NCI-H2029 (cell line): ENCODE data around the gene RARA.
"Not testable (repeated sequence)": the region's sequence is repeated elsewhere in the genome, so short reads cannot be mapped to it uniquely, and the experiment has no call there.

ENCODE experiments used
- DNase-seq: peaks from one replicate; lab custom pipeline; 2025; lab: John Stamatoyannopoulos, UW

Gene RARA

DNA sequence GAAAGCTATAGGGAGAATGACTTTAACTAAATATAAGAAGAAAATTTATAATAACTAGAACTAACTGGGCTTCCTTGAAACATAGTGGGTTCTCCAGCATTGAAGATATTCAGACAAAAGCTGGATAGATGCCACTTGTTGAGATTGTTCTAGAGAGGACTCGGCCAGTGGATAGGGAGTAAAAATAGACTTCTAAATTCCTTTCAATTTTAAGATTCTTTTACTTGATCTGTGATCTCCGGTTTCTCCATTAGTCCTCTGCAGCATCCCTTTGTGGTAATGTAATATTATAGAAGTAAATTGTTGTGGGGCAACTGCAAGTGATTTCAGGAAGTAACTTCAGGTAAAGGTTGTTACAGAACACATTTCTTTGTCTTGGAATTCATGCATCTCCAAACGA is 10.3 kb upstream of the RARA start:
- no peak for DNase-seq

DNA sequence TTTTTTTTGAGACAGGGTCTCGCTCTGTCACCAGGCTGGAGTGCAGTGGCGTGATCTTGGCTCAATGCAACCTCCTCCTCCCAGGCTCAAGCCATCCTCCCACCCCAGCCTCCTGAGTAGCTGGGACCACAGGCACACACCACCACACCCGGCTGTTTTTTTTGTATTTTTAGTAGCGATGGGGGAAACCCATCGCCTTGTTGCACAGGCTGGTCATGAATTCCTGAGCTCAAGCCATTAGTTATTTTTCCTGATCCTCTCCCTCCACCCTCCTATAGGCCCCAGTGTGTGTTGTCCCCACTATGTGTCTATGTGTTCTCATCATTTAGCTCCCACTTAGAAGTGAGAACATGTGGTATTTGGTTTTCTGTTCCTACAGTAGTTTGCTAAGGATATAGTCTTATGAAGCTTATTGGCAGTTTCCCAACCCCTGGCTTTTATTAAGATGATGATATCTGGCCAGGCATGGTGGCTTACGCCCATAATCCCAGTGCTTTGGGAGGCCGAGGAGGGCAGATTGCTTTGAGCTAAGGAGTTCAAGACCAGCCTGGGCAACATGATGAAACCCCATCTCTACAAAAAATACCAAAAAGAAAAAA is 9.7 kb upstream of the RARA start:
- not testable (repeated sequence) for DNase-seq

DNA sequence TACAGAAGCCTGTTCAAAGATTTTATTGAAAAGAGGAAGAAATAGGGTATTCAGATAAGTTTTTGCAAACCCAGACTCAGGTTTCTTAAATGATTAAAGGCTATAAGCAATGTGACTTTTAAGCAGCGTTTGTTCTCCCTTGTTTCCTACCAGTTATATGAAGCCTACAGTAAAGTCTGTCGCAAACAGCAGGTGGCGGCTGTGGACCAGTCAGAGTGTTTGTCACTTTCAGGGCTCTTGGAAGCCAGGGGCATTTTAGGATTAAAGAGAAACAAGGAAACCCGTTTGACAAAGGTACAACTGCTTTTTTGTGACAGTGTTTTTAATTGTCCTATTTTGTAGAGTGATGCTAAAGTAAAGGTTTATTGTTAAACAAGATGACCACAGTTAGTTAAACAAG is 7.7 kb upstream of the RARA start:
- no peak for DNase-seq

DNA sequence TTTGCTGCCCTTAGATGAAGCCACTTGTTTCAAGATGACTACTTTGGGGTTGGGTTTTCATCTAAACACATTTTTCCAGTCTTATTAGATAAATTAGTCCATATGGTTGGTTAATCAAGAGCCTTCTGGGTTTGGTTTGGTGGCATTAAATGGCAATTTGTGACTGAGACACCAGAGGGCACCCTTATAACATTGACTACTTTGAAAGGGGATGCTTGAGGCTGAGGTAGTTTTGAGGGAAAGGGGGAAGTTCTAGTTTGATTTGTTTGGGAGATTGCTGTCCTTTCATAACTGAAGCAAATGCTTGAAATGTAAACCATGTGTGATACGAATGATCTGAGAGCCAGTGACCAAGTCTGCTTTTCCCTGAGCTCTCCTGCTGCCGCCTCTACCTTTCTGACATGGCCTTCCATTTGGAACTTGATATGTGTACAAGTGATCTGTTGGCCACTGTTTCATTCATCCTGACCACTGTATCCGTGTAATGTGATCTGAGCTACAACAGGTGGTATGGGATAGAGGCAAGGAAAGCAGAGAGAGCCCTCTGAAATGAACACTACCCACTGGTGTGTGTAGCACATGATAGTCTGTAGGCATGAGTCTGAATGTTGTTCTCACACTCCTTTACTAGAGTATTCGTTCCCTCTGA is 5.8 kb upstream of the RARA start:
- peak; percentile 81 for DNase-seq

DNA sequence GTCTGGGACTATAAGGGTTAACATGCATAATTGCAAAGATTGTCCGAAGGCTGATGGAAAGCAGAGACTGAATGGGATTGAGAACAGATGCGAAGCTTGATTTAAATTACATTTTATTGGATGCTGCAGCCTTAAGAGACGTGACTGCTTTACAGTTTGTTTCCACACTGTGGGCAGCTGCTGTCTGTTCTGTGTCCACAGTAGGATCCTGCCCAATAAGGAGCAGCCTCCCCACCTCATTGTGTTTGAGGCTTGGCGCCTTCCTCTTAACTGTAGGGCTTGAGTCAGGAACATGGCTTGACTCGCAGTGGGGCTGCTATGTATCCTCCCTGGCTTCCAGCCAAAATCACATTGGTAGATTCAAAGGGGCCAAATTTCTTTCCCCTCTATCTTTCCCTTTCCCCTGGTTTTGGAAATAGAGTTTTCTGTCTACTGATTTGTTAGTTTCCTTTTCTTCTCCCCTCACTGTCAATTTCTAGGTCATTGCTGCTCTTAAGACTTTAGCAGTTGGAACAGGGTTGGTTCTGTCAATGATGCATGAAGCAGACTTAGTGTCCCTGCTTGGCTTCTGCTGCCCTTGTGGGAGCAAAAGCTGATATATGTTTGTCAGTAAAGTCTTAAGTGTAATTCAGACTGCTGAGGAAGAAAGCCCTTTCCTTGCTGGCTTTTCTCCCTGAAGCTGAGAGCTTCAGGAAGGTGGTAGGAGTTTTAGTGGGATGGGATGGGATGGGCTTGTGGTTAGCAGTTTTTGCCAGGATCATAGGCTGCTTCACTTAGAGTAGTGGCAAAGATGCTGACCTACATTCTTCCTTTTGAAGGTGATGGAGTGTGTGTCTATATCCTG is 5.0 kb upstream of the RARA start:
- peak; percentile 85 for DNase-seq

DNA sequence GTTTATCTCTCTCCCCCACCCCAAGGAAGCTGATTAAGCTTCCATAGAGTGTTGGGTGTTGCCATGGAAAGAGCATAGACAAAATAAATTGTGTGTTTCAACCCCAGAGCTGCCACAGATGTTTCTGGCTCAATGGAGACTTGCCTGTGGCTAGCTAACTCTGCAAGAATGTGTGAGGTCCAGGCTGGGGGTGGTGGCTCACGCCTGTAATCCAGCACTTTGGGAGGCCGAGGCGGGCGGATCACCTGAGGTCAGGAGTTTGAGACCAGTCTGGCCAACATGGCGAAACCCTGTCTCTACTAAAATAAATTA is 4.5 kb upstream of the RARA start:
- not testable (repeated sequence) for DNase-seq

DNA sequence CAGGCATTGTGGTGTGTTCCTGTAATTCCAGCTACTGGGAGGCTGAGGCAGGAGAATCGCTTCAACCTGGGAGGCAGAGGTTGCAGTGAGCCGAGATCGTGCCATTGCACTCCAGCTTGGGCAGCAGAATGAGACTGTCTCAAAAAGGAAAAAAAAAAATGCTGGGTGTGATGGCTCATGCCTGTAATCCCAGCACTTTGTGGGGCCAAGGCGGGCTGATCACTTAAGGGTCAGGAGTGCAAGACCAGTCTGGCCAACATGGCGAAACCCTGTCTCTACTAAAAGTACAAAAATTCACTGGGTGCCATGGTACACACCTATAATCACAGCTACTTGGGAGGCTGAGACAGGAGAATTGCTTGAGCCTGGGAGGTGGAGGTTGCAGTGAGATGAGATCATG is 4.1 kb upstream of the RARA start:
- DNase-seq: not testable (repeated sequence)

DNA sequence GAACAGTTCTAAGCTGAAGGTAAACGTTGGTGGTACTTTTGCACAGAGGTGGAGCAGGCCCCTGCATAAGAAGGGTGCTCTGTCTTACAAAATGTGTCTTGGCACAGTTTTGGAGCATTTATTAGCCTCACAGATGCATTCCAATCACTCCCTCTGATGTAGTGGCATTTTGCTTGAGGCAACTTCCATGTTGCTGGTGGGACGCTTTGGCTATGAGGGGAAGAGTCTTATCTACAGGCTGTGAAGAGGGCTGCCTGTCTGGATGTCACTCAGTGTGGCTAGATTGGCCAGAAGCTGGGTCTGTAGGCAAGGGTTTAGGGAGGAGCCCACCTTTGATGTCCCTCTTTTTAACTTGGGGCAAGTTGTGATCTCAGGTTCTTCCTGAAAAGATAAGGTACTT is 2.6 kb upstream of the RARA start:
- no peak for DNase-seq

DNA sequence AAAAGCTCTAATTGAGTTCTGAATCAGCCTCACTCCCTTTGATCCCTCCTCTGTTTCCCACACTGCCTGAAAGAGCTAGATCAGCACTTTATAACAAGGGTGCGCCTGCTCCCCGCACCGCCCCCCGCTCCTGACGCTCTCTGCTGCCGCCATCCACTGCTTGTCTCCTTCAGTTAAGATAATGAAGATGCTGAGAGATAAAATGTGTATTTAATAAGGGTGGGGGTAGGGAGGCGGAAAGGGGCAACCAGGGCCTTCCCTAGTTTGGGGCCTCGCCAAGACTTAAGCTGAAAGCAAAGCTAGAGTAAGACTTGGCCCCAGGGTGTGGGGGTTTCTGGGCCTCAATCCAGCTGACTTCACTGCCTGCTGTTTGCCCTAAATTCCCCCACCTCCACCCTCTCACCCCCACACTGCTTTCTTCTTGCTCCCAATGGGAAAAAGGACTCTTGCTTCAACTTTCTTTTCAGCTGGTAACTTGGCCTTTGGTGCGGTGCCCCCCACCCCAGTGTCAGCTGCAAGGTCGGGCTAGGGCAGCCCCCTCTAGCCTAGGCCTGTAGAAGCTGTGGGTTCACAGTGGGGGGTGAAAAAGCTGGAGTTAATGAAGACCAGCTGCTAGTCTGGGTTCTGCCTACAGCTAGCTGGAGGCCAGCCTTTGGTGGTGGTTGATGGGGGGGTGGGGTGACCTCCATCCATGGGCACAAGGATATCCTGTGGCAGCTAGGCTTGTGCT is 1.8 kb upstream of the RARA start:
- no peak for DNase-seq

DNA sequence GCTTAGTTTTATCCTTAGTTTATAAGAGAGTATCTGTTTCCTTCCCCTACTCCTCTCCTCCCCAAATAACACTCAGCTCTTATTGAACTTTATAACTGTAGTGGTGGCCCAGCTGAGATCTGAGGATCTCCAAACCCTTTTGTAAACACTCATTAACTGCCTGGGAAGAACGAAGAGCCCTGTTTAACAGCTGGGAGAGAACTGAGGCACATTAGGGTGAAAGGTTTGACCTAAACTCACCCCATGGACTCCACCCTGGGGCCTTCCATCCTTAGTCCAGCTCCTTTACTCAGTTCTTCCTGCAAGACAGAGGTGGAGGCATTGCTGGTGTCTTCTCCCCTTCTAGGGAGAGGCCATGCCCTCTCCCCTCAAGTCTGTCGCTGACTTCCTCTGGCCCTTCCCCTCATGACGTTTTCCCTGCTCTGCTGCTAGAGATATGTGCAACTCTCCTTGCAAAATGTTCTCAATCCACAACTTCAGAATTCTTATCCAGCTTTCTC is 1.2 kb upstream of the RARA start:
- no peak for DNase-seq

DNA sequence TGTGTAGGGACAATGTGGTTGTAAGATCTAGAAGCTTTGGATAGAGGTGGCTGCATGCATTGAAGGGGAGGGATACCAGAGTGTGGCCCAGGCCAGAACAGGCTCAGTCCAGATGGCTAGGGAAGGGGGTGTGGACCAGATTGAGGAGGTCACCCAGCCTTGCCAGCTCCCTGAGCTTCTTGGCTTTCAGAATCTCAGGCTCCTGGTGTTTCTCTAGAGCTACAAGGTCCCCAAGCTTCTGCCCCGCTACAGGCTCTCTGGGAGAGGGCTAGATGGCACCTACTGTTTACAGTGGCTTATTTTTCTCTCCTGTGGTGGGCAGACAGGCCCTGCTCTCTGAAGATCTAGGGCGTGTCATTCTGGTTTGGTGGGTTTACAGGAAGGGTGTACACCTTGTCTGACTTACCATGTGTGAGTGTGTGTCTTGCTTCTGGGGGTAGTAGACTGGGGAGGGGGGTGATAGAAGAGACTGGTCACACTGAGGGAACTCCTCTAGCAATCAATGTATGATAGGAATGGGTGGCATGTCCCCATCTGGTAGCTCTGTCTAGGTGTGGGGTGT is 1.1 kb downstream of the RARA start:
- no peak for DNase-seq

DNA sequence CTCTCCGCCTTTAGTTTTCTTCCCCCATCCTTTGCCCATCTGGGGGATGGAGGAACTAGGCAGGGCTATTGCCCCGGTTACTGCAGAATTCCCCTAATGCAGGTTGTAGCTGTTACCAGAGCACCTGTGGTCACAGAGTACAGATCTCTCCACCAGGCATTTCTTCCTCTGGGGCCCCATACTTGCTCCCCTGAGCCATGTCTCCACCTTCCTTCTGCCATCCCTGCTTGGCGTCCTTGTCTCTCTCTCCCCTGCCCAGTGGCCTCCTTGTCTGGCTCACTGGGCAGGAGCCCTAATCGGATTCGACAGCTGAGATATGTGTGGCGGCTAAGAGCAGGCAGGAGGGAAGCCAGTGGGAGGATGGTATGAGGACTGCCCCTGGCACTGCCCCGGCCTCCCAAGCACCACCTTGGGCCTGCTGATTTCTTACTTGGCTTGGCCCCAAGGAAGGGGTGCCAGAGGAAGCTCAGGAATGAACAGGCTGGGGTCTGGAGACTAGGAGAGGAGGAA is 2.0 kb downstream of the RARA start:
- DNase-seq: no peak

DNA sequence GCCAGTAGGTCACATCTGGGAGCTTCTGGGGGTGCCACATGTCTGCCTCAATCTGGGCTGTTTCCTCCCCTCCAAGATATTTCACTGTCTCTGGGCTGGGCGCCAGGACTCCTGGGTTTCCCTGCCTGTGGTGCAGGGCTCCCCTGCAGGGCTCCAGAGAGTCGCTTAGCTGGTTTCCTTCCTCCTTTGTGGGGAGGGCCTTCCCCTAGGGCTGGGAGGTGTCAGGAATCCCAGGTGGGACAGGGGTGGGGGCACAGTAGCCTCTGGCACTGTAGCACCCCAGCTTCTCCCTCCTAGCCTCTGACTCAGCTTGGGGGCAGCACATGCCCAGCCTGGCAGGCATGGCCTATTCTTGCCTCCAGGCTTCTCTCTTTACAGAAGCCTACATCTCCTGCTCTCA is 2.6 kb downstream of the RARA start:
- peak; percentile 24 for DNase-seq

DNA sequence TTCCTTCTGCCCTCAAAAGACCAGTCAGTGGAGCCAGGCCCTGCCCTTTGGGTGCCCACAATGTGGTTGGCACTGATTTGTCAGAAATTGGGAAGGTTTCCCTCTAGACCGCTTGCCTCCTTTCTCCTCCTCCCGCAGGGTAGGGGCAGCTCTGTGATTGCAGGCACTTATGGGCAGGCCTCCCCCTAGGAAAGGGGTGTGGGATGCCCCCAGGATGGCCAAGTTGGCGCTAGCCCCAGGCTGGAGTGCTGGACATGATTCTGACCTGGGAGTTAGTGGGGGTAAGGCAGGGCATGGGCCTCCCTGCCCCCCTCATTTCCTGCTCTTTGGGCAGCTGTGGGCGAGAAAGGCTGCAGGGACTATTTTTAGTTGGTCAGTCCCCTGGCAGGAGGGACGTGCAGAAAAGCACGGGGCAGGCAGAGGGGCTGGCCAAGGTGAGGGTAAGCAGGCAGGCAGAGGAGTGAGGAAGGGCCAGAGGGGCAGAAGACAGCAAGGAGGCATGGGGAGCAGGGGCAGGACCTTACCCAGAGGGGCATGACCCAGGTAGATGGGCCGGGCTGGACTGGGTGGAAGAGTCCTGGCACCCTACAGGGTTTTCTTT is 3.3 kb downstream of the RARA start:
- no peak for DNase-seq

DNA sequence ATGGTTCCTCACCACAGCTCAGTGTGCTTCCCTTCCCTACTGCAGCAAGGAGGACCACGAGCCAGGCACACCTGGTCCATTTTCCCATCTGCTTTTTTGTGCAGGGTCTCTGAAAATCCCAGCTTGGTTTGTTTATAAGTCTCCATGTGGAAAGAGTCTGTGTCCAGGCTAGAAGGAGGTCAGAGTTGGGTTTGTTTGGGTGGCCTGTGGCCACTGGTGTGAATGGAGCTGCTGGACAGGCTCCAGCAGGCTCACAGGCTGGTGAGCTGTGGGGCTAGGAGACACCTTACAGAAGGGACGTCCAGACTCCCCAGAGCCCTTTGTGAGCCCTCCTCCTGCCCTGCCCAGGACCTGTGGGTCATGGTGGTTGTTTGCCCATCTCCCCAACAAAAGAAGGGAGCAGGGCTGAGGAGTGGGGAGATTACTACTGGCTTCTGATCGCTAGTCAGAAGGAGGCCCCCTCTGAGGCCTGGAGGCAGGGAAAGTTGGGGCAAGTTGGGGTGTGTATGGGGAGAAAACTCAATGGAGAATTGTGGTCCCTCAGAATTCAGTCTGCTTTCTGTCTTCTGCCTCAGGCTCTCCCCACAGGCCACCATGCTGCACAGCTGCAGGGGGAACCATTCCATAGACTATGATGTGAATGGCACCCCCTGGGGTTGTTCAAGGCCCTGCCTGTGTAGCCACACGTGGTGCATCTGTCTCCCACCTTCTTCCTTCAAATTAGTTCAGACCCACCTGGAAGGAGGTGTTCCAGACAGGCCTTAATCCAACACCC is 4.1 kb downstream of the RARA start:
- no peak for DNase-seq

DNA sequence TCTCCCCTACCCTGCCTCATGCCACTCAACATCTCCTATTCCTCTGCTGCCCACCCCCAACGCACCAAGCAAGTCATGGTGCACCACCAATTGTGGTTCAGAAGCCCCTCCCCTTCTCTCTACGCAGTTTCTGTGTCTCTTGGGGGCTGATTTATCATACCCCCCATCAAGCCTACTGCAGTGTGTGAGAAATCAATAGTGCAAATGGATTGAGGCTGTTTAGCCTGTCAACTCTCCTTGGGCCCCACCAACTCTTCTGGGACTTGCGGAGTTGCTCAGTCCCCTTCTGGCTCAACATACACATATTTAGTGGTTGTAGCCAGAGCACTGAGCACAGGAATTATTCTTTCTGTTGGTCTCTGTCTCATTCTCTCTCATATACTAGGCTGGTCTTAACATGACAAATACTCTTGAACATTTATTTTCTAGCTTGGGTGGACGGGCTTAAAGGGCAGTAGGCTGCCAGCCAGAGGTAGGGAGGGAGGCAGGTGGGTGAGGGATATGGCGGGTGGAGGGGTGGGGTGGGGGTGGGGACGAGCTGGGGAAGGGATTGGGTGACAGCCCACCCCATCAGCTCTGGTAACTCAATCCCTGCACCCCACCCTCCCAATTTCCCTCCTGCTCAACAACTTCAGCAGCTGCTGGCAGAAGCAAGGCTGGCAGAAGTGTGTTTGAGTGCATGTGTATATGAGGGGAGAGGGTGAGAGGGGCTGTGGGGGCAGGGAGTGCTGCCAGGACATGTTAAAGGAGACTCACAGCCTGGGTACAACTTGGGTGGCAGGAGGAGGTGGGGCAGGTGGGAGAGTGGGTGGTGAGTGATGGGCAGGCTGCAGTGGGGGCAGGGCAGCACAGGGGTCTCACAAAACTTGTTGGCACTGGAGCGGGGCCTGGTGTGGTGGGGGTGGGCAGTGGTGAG is 4.9 kb downstream of the RARA start:
- peak; percentile 41 for DNase-seq

DNA sequence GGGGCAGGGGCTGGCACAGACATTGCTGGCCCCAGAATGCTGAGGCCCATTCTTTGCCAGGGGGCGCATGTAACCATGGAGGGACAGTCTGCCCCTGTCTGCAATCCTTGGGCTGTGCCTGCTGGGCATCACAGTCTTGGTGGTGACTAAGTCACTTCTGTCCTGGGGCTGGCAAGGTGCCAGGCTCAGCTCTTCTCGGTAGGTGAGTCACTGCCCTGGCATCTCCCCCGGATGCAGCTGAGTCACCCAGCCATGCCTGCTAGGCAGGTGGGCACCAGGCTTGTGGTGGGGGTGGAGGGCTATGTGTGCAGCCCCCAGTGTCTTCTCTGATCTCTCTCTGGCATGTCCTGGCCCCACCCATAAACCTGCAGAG is 5.6 kb downstream of the RARA start:
- DNase-seq: peak; percentile 96

DNA sequence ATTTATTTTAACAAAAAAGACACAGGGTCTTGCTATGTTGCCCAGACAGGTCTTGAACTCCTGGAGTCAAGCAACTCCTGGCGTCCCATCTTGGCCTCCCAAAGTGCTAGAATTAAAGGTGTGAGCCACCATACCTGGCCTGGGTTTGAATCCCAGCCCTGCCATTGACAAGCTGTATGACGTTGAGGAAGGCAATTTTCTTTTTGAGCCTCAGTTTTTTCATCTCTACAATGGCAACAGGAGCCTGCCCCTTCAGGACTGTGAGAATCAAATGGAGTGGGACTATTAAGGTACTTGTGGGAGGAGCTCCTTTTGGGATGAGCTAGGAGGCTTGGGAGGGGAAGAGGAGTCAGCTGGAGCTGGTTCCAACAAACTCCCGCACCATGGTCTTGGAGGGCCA is 6.2 kb downstream of the RARA start:
- DNase-seq: no peak

DNA sequence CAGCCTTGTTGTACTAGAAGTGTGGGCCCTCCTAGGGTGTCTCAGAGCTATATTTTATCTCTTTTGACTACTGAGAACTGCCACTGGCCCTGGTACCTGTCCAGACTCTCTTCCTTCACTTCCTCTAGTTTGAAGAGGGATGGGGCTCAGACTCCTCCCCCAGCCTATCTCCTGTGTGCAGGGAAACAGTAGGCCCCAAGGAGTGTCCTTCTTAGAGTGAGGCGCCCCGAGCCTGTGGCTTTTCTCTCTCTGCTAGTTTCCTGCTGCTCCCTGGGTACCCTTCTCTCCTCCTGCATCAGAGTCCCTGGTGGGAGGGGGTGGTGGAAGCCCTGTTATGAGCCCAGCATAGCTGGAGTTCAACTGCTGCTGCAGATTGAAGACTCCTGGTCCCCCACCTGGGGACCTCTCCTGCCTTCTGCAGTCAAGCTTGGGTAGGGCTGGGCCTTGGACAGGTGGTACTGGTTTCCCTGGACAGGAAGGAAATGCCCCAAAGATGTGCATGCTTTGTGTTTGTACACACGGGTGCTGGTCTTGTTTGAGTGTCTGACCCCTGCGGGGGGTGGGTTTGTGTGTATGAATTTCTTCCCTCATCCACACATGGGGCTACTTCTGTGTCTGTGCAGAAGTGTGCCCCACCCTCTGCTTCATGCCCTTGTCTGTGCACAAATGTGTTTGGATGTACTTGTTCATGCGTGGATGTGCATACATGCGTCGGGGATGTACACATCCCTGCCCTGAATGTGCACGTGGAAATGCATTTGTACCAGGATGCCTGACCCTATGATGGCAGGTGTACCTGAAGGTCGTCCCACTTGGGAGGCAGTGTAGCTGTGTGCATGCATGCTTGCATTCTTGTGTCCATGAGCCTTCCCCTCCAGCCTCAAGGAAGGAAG is 6.9 kb downstream of the RARA start:
- DNase-seq: no peak
